SK-MEL-5 (cell line): ENCODE measurements around the gene ADAMTS4. TPM values are rescaled to one million over a fixed set of nuclear protein-coding genes. Genes with fewer than 3 reads are reported as not detected.

Source experiments
- DNase-seq: peaks from one replicate; pipeline ENCODE4 v3.0.0-alpha.2; 2016; ENCODE audit warnings: low read depth, low spot score
- in situ Hi-C: cut with HindIII; loops from 2 replicates; pipeline ENCODE4 v1.10.0; 2016; ENCODE audit warnings: low sequenced_read_pairs, high pct_unique_total_duplicates, low pct_unique_long_range_greater_than_20kb
- small RNA-seq, 2 experiments: library from RNA; depleted of rRNA; stranded (forward); fragments of <200 nt; gene quantifications; one replicate each; pipeline ENCODE3, GENCODE V24; 2014
- total RNA-seq: library from RNA; depleted of rRNA; stranded (reverse); fragments of >200 nt; shearing (Covaris generic); gene quantifications from 2 replicates; pipeline ENCODE4 v1.2.3, GENCODE V29; 2014; rRNA removed

ADAMTS4 gene
- total RNA-seq, 1 experiment from 2014 or later = 0.03 TPM

- in situ Hi-C loops = no loop called here
- no peak for DNase-seq
Observed at GRCh38 chr1:161138431-161138830, 60.4 kb downstream of the ADAMTS4 start.

- in situ Hi-C loops = no loop called here
Observed at GRCh38 chr1:161137881-161138280, 61.0 kb downstream of the ADAMTS4 start.

More at GRCh38 chr1:161137881-161138280, 61.0 kb downstream of the ADAMTS4 start:
- DNase-seq = no peak

Small RNA genes within 50 kb of the gene (small RNA-seq; reads per million reads assigned to genes)
- 0 reads per million in 2 experiments for gene RF01225

Other genes with a start within 250 kb of the ADAMTS4 start
- 0.69 and 0.90 TPM in 2 replicates for gene ITLN2, start 244.2 kb downstream of the ADAMTS4 start, total RNA-seq
- gene F11R, start 177.9 kb downstream of the ADAMTS4 start, total RNA-seq = 6.4 and 7.3 TPM in 2 replicates
- gene TSTD1, start 160.1 kb downstream of the ADAMTS4 start, total RNA-seq = 0.98 and 1.8 TPM in 2 replicates
- gene USF1, start 153.1 kb downstream of the ADAMTS4 start, total RNA-seq = 48.9 and 50.4 TPM in 2 replicates
- not detected in 2 replicates for gene ARHGAP30, start 129.2 kb downstream of the ADAMTS4 start, total RNA-seq
- gene NECTIN4, start 109.5 kb downstream of the ADAMTS4 start, total RNA-seq = 0.11 and 0.21 TPM in 2 replicates
- gene KLHDC9, start 100.7 kb downstream of the ADAMTS4 start, total RNA-seq = not detected in 2 replicates
- 84.1 and 92.3 TPM in 2 replicates for gene PFDN2, start 81.0 kb downstream of the ADAMTS4 start, total RNA-seq
- gene NIT1, start 80.9 kb downstream of the ADAMTS4 start, total RNA-seq = 23.5 and 27.2 TPM in 2 replicates
- 18.8 and 22.8 TPM in 2 replicates for gene DEDD, start 66.4 kb downstream of the ADAMTS4 start, total RNA-seq
- 87.4 and 89.2 TPM in 2 replicates for gene UFC1, start 45.1 kb downstream of the ADAMTS4 start, total RNA-seq
- gene USP21, start 39.6 kb downstream of the ADAMTS4 start, total RNA-seq = 4.0 and 4.7 TPM in 2 replicates
- gene PPOX, start 32.6 kb downstream of the ADAMTS4 start, total RNA-seq = 11.1 and 13.8 TPM in 2 replicates
- gene B4GALT3, start 21.5 kb downstream of the ADAMTS4 start, total RNA-seq = 53.9 and 55.9 TPM in 2 replicates
- gene NDUFS2, start 3.3 kb upstream of the ADAMTS4 start, total RNA-seq = 134 and 147 TPM in 2 replicates
- 2.6 TPM in 1 of 2 replicates, not detected in the other for gene FCER1G, start 16.2 kb upstream of the ADAMTS4 start, total RNA-seq
- gene APOA2, start 24.6 kb upstream of the ADAMTS4 start, total RNA-seq = not detected in 2 replicates
- gene TOMM40L, start 27.0 kb upstream of the ADAMTS4 start, total RNA-seq = 11.3 and 11.7 TPM in 2 replicates
- gene NR1I3, start 39.1 kb upstream of the ADAMTS4 start, total RNA-seq = not detected in 2 replicates
- not detected in 2 replicates for gene PCP4L1, start 59.7 kb upstream of the ADAMTS4 start, total RNA-seq
- gene MPZ, start 110.9 kb upstream of the ADAMTS4 start, total RNA-seq = 3.4 and 3.6 TPM in 2 replicates
- 36.6 and 53.0 TPM in 2 replicates for gene SDHC, start 115.3 kb upstream of the ADAMTS4 start, total RNA-seq
- gene CFAP126, start 168.8 kb upstream of the ADAMTS4 start, total RNA-seq = not detected in 2 replicates